ENCODE data around the gene TAS1R2. TPM values are rescaled to one million over a fixed set of nuclear protein-coding genes. Genes with fewer than 3 reads are reported as not detected.

Gene TAS1R2
- total RNA-seq, 2 experiments from 2014 or later: not detected

DNA sequence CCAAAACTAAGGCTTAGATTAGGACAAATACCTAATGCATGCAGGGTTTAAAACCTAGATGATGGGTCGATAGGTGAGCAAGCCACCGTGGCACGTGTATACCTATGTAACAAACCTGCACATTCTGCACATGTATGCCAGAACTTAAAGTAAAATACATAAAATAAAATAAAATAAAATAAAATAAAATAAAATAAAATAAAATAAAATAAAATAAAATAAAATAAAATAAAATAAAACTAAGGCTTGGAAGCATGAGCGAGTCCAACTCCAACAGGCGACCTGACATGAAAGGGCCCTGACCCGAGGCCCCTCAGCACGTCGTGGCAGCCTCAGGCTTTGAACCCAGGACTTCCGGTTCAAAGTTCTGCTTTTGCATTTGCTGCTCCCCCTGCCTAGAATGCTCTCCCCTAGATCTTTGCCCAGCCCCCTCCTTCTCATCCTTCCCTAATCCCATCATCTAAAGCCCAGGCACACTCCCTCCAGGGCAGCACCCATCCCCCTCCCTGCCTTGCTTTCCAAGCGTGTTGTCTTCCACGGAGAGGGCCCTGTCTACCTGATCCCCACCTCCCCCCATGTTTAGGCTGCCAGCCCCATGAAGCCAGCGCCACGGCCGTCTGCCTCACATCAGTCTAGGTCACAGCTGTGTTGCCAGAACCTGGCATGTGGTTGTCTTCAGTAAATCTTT is 64.3 kb downstream of the TAS1R2 start:
- no peaks in the 10 kb centered on the region for H3K9me3 Mint-ChIP-seq (ENCODE audit: low read depth)
- ATAC-seq: no peak
- DNase-seq: no peak
- no peak overlapping the region for H3K27ac Mint-ChIP-seq
- no peaks in the 10 kb centered on the region for H3K36me3 Mint-ChIP-seq (ENCODE audit: low read depth)
- CTCF ChIA-PET: interaction anchor here (1.3 kb wide), 1 partner anchor 8 kb away, joined by 4 read pairs; no protein-coding TSS in a partner anchor
- H3K4me1 Mint-ChIP-seq: no peaks in the 10 kb centered on the region
- H3K4me3 Mint-ChIP-seq: no peak overlapping the region
- intact Hi-C loops (cut with DNase I, micrococcal nuclease): no loop called here
- POLR2A ChIA-PET: no interaction called here
- H3K27me3 Mint-ChIP-seq: peaks cover 22% of the 10 kb centered on the region

- intact Hi-C loops (cut with DNase I, micrococcal nuclease): no loop called here
- POLR2A ChIA-PET: no interaction called here
Observed at GRCh38 chr1:18794561-18794960, 64.9 kb downstream of the TAS1R2 start.

DNA sequence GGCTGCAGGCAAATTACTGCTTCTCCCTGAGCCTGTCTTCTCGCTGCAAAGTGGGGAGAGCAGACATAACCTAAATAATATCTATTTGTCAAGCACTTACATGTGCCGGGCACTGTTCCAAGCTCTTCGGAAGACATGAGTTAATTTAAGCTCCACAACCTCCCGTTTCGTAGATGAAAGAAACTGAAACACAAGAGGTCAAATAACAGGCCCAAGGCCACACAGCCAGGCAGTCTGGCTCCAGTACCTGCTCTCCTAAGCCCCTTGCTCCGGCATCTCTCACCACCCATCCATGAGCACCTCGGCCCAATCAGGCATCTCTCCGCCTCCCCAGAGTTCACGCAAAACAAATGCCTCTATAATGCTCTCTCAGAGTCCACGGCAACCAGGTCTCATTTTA is 65.4 kb downstream of the TAS1R2 start:
- CTCF ChIA-PET: interaction anchor here (0.6 kb wide), 1 partner anchor 1724 kb away, joined by 3 read pairs; no protein-coding TSS in a partner anchor
- H3K27me3 Mint-ChIP-seq: peaks cover 30% of the 10 kb centered on the region
- H3K36me3 Mint-ChIP-seq (ENCODE audit: low read depth): no peaks in the 10 kb centered on the region
- POLR2A ChIA-PET: no interaction called here
- intact Hi-C loops (cut with DNase I, micrococcal nuclease): no loop called here
- no peaks in the 10 kb centered on the region for H3K9me3 Mint-ChIP-seq (ENCODE audit: low read depth)
- ATAC-seq (no peak), DNase-seq (no peak)
- no peak overlapping the region for H3K4me3 Mint-ChIP-seq
- H3K27ac Mint-ChIP-seq: no peak overlapping the region
- H3K4me1 Mint-ChIP-seq: no peaks in the 10 kb centered on the region

More at GRCh38 chr1:18794561-18794960, 64.9 kb downstream of the TAS1R2 start:
- DNase-seq (no peak), ATAC-seq (no peak)
- Mint-ChIP-seq H3K4me3 (no peak overlapping the region), H3K27me3 (peaks cover 28% of the 10 kb centered on the region), H3K9me3 (ENCODE audit: low read depth) (no peaks in the 10 kb centered on the region), H3K4me1 (no peaks in the 10 kb centered on the region), H3K36me3 (ENCODE audit: low read depth) (no peaks in the 10 kb centered on the region), H3K27ac (no peak overlapping the region)
- CTCF ChIA-PET: interaction anchor here (1.3 kb wide), 1 partner anchor 8 kb away, joined by 4 read pairs; no protein-coding TSS in a partner anchor

DNA sequence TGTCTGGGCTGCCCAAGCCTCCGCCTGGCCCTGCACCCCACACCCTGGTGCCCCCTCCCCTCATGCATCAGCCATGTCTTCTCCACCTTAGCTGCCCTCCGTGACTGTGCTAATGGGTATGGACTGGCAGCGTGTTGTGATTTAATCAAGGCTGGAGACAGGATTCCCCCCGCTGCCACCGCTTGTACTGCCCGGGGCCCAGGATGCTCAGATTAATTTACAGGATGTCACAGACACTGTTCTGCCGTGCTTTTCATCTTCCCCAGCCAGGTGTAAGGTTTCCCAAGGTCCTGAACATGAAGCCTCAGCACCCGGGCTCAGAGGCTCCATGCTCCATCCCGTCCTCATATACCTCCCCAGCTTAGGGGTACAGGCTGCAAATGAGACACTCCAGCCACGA is 66.3 kb downstream of the TAS1R2 start:
- ATAC-seq: no peak
- POLR2A ChIA-PET: no interaction called here

DNA sequence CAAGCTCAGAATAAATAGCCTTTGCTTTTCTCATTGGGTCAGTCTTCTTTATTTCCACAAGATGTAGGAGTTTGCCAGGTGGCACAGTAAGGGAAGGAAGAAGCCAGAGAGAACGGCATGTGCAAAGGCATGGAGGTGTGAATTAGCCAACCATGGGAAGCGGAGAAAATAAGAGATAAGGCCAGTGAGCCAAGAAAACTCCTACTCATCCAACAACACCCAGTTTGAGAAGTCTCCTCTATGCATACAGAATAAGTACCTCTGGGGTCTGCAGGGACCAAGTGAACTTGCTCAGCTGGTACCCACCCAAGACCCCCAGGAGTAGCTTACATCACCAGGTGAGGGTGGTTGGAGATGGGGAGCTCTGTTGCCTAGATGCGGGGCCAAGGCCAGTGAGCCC is 66.7 kb downstream of the TAS1R2 start:
- H3K27ac Mint-ChIP-seq: no peak overlapping the region
- H3K27me3 Mint-ChIP-seq: peaks cover 32% of the 10 kb centered on the region
- no peak for ATAC-seq
- no peak for DNase-seq
- intact Hi-C loops (cut with DNase I, micrococcal nuclease): no loop called here
- no peaks in the 10 kb centered on the region for H3K4me1 Mint-ChIP-seq
- no peaks in the 10 kb centered on the region for H3K36me3 Mint-ChIP-seq (ENCODE audit: low read depth)
- ChIA-PET POLR2A (no interaction called here), CTCF (no interaction called here)
- H3K4me3 Mint-ChIP-seq: no peak overlapping the region
- H3K9me3 Mint-ChIP-seq (ENCODE audit: low read depth): no peaks in the 10 kb centered on the region

More for the DNA sequence above, 66.3 kb downstream of the TAS1R2 start:
- peaks cover 32% of the 10 kb centered on the region for H3K27me3 Mint-ChIP-seq
- no peak overlapping the region for H3K4me3 Mint-ChIP-seq
- H3K4me1 Mint-ChIP-seq: no peaks in the 10 kb centered on the region
- intact Hi-C loops (cut with DNase I, micrococcal nuclease): no loop called here
- H3K27ac Mint-ChIP-seq: no peak overlapping the region
- DNase-seq: no peak
- H3K9me3 Mint-ChIP-seq (ENCODE audit: low read depth): no peaks in the 10 kb centered on the region
- CTCF ChIA-PET: no interaction called here
- H3K36me3 Mint-ChIP-seq (ENCODE audit: low read depth): no peaks in the 10 kb centered on the region

Small RNAs within 50 kb of the gene (microRNA-seq; reads per million reads assigned to microRNA genes)
- gene MIR1290 (ENCODE audit: borderline replicate concordance): not detected
- gene MIR4695 (ENCODE audit: borderline replicate concordance): not detected

Other genes with a start within 250 kb of the TAS1R2 start
- not detected for gene PAX7, start 228.8 kb downstream of the TAS1R2 start, total RNA-seq
- gene ALDH4A1, start 42.9 kb upstream of the TAS1R2 start, total RNA-seq: 1 to 10 TPM; 4.4 to 5.8 TPM
- 10 to 100 TPM; 48.3 to 62.7 TPM for gene IFFO2, start 97.0 kb upstream of the TAS1R2 start, total RNA-seq

Data from activated CD4-positive, alpha-beta T cell treated with anti-CD3 and anti-CD28 coated beads for 36 hours (primary cell).